Fibroblast of the conjunctiva (primary cell): ENCODE results near the gene TNS1.

Experiments
- DNase-seq: peaks from one replicate; pipeline ENCODE4 v3.0.0-alpha.2; 2010; ENCODE audit warnings: low read depth

TNS1 gene

DNA sequence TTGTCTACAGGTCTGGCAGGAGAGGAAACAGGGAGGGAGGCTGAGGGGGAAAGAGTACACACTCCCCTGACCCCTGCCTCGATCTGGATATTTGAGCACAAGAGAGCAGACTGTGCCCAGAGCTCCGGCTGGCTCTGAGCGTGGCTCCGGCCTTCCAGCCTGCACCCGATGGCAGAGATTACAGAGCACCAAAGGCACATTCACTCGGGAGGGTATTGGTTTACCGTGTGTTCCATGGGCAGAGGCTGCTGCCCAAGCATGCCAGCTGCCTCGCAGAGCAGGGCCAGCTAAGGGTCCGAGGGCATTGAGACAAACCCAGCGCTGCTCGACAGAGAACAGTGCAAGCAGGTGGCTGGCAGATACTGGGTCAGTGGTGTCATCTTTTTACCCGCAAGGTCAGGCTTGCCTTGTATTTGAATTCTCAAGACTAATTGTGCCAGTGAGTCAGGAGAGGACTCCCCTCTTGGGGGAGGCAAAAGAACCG is 132.2 kb downstream of the TNS1 start:
- DNase-seq, result no peak

DNA sequence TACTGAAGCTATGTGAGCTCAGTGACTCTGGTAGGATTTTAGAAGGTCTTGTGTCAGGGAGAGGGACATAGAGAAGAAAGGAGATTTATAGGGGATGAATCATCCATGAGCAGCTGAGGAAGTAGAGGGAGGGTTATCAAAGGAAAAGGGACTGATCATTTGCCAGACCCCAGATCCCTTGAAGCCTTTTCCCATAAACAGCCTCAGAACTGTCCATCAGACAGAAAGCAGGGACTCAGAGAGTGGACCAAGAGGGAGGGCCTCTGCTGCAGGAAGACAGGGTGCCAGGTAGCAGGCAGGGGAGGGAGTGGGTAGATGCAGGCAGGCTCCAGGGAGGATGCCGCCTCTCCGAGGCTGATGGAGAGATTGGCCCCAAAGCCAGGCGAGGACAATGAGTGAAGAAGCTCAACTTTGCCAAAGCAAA is 133.9 kb downstream of the TNS1 start:
- no peak for DNase-seq

GRCh38 chr2:217868265-217868892 is 134.4 kb downstream of the TNS1 start:
- no peak for DNase-seq

DNA sequence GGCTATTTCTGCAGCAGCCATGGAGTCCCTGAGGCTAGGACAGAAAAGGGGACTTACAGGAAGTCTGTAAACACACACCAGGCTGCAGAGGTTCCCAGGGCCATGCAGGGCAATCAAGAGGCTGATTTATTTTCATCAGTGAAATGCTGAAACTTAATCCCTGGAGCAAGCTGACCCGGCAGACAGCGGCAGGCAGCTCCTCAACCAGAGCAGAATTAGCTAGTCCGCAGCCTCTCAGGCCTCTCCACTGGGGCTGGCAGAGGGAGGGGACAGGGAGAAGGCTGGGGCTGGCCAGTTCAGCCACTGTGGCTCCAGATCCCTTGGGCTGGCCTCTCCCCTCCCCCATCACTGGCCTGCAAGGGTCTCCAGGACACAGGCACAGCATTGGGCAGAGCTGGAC is 136.3 kb downstream of the TNS1 start:
- no peak for DNase-seq

DNA sequence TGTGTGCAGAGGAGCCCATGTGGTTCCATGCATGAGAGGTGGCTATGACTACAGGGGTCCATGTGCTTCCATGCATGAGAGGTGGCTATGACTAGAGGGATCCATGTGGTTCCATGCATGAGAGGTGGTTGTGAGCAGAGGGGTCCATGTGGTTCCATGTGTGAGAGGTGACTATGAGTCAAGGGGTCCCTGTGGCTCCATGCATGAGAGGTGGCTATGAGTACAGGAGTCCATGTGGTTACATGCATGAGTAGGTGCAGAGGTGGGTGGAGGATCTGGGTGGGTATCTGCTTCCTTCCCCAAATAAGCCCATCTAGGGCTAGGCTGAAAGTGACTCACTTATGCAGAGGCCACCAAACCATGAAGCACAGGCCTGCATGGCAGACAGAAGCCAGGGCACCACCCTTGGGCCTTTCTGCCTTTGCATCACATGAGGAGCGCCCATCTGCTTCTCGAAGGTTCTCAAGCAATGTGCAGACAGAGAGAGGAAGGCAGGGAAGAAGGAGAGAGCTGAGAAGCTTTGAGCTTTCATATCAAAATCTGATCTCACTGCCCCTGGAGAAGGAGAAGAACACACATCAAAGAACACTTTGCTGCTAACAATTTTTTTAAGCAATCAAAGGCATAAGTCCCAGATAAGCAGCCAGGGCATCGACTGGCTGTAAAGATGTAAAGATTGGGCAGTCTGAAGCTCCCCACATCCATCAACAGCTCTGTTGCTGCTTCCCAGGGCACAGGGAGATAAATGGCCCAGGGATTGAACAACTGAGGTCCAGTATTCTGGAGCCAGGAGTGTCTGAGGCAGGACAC is 137.6 kb downstream of the TNS1 start:
- DNase-seq, result no peak

GRCh38 chr2:217863883-217864282 is 138.9 kb downstream of the TNS1 start:
- DNase-seq, result no peak

- no peak for DNase-seq
These were observed 141.4 kb downstream of the TNS1 start for GRCh38 chr2:217861334-217861877.

DNA sequence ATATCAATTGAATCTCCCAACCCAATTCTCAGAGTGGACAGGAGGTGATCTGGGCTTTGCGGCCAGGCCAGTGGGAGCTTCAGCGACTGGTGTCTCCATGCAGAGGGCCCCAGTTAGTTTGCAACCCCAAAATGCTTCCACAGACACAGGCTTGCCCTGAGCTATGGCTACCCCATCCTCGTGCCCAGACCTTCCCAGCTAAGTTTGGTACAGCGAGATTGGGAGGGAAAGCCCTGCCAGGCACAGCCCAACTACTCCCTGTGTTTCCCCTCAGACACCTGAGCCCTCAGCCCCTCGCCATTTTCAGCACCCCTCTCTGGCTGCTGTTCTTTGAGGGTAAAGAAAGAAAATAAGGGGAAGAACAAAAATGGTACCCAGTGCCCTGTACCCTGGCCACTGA is 142.9 kb downstream of the TNS1 start:
- DNase-seq, result no peak

GRCh38 chr2:217858519-217859491 is 144.0 kb downstream of the TNS1 start:
- DNase-seq, result peak; percentile 96

DNA sequence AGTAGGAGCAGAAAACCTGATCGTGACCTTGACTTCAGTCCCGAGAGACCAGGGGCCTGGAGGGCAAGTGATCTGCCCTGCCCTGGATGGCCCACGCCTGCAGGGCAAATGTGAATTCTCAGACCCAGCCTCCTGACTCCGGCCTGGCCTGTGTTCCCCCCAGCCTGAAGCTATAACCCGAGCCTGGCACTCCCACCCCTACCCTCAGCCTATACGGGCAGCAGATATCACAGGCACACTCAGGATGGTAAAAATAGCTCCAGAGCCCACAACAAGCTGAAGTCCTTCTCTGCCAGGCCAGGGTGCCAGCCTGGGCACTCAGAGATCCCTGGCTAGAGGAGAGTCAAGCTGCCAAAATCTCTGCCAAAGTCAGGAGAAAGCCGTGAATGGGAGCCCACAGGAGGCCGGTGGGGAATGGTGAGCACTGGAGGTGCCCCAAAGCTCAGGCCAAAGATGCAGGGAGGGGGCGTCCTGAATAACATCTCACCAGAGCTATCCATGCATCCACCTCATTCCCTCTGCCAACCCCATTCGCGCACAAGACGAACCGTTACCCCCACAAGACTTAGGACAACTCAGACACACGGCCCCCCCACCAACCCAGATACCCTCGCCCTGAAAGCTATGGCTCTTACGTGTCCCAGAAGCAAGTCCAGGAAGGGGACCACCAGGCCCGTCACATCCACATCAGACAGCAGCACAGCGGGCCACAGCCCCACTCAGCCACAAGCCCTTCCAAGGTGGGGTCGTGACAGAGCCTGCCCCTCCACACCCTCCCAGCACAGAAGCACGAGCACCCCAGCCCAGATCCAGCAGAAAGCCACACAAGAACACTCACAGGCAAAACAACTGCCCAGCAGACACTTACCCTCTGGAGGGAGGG is 144.9 kb downstream of the TNS1 start:
- DNase-seq, result no peak

DNA sequence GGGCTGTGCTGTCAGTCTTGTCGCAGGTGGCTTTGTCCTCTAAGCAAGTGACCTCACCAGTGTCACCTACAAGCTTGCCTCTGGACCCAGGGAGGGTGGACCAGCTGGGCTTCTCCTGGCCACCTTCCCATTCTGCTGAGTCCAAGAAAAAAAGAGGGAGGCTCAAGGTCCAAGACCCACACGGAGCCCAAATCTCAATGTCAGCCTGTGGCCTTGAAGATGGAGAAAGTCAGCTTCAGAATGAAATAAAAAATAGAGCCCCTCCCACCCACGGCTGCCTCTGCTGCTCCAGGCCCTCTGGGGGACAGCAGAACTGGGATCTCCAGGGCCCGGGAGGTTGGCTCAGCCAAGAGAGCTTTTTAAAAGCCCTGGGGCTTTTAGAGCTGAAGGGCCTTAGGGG is 145.9 kb downstream of the TNS1 start:
- no peak for DNase-seq

GRCh38 chr2:217856159-217856558 is 146.6 kb downstream of the TNS1 start:
- no peak for DNase-seq

- DNase-seq, result no peak
These were observed 147.9 kb downstream of the TNS1 start for GRCh38 chr2:217854684-217855420.

DNA sequence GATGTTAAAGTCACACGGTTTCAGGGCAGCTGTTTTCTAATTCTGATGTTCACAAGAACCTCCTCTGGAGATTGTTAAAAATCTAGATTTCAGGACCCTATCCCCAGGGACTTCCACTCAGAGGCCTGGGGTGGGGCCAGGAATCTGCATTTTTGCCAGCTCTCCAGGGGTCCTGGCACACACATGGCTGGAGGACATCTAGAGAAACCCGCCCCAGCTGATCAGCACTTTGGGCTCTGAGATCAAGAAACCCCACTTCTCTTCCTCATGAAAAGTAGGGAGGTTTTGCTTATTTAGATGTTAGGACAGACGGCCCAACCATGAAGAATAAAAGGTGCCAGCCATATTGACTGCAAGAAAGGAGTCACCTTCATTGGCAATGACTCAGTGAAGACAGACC is 148.8 kb downstream of the TNS1 start:
- no peak for DNase-seq

DNA sequence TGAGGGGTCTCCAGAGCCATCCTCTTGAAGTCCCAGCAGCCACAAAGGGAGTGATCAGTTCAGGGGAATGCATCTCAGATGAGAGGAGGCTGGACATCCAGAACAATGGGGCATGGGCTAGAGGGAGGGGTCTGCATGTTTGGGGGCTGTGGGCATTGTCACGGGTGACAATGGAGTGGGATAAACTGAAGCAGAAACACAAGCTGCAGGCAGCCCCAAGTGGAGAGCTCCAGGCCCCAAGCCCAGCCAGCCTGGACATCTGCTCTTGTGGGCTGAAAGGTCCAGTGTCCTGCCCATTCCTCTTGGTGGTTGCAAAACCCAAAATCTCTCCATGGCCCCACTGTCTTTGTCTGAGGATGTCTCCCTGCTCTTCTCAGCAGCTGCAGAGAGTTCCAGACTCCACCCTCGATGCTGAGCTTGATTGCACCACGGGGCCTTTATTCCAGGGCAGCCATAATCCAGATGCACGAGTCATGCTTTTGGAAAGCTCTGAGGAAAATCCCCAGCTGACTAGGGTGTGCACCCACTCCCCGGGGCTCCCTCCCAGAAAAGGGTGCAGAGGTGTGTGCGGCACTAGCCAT is 149.4 kb downstream of the TNS1 start:
- peak; percentile 44 for DNase-seq

DNA sequence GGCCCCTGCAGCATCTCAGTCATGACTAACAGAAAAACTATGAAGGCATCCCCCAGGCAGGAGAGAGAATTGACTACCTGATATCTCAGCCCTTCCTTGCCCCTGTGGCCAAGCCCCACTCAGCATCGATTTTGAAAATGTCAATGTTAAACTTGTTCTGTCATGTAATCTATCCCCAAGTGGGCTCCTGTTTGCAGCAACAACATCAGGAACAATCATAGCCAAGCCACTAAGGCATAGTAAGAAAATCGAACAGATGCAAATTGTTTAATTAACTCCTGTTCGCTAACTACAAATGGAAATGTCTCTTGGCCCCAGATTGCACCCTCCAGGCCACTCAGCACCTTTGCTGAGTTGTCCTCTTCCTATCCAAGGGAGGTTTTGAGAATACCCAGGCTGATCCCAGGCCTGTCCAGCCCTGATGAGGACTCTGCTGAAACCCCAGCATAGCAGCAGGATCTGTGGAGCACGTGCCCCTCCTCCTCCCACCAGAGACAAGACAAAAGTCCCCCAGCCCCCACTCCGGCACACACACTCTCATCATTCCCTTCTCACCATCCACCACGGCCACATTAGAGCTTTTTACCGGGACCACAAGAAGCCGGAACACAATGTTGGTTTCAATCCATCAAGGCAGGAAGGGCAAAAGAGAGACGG is 150.1 kb downstream of the TNS1 start:
- DNase-seq, result no peak

DNA sequence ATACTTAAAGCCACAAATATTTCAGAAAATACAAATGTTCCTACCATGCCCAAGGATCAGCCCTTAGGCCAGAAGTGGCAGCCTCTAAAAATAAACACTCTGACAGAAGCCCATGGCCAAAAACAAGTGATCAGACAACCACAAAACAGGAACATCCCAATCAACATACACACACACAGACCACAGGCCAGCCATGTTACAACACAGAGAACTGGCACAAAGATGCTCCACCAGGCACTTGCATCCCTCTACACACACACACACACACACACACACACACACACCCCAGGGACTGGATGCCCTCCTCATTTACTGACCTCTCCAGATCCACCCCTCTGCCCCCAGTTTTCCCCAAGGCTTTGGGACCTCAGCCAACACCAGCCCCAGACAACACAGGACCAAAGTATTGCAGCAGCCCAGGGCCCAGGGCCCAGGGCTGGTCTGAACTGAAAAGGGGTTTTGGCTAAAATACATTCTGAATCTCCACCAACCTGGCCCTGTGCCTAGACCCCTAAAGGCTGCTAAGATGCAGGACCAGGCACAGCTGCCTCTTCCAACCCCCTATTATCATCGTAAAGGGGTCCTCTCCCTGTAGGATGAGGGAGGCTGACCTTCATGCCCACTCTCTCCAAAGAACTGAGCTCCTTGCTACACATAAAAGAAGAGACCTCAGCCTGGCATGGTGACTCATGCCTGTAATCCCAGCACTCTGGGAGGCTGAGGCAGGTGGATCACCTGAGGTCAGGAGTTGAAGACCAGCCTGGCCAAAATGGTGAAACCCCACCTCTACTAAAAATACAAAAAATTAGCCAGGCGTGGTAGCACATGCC is 151.4 kb downstream of the TNS1 start:
- DNase-seq, result peak; percentile 51

- DNase-seq, result no peak
These were observed 153.4 kb downstream of the TNS1 start for GRCh38 chr2:217849154-217849975.
